Endothelial cell (in vitro differentiated cells): ENCODE results near the gene ALKAL2. TPM values are rescaled to one million over a fixed set of nuclear protein-coding genes. Genes with fewer than 3 reads are reported as not detected.

Experiments used
- DNase-seq: peaks from one replicate; pipeline ENCODE4 v3.0.0; 2021; ENCODE audit warnings: low spot score
- H3K27ac Mint-ChIP-seq: one replicate; pipeline ENCODE4 v1.8.0; 2021; ENCODE audit warnings: mixed read lengths, inconsistent platforms; ENCODE audit not compliant: unreplicated experiment
- H3K27me3 Mint-ChIP-seq: one replicate; pipeline ENCODE4 v1.8.0; 2021; ENCODE audit warnings: mild to moderate bottlenecking, moderate library complexity, mixed read lengths, inconsistent platforms; ENCODE audit not compliant: unreplicated experiment
- H3K36me3 Mint-ChIP-seq: one replicate; pipeline ENCODE4 v1.8.0; 2021; ENCODE audit warnings: mild to moderate bottlenecking, low read depth, mixed read lengths, inconsistent platforms; ENCODE audit not compliant: unreplicated experiment
- H3K4me1 Mint-ChIP-seq: one replicate; pipeline ENCODE4 v1.8.0; 2021; ENCODE audit warnings: mild to moderate bottlenecking, mixed read lengths, inconsistent platforms; ENCODE audit not compliant: unreplicated experiment
- H3K4me3 Mint-ChIP-seq: one replicate; pipeline ENCODE4 v1.8.0; 2021; ENCODE audit warnings: mild to moderate bottlenecking, mixed read lengths, inconsistent platforms; ENCODE audit not compliant: unreplicated experiment
- H3K9me3 Mint-ChIP-seq: one replicate; pipeline ENCODE4 v1.8.0; 2021; ENCODE audit warnings: mixed read lengths, inconsistent platforms; ENCODE audit not compliant: unreplicated experiment
- CTCF ChIP-seq: fragments of 200-600 bp; sonication (generic); IDR thresholded peaks from one replicate; pipeline ENCODE4 v1.5.0; 2021; ENCODE audit warnings: antibody characterized with exemption; ENCODE audit not compliant: unreplicated experiment
- total RNA-seq: library from RNA; stranded (reverse); fragmentation: NEBNext Ultra II Directional; extraction: Animal tissue kit (Norgen Biotek cat#: 25700); gene quantifications from one replicate; pipeline ENCODE4 v1.2.1, GENCODE V29; 2021; ENCODE audit not compliant: unreplicated experiment

ALKAL2 gene
- total RNA-seq, 1 donor from 2014 or later, result 3.2 TPM

- Mint-ChIP-seq H3K27ac (no peak overlapping the region), H3K9me3 (no peaks in the 10 kb centered on the region), H3K4me1 (peaks cover 15% of the 10 kb centered on the region), H3K27me3 (peaks cover 2% of the 10 kb centered on the region), H3K36me3 (no peaks in the 10 kb centered on the region), H3K4me3 (no peak overlapping the region)
- DNase-seq, result no peak
- TF ChIP-seq CTCF, result no peak
Measured at GRCh38 chr2:257429-257828, 30.5 kb downstream of the ALKAL2 start.

GRCh38 chr2:256094-256493 is 31.8 kb downstream of the ALKAL2 start:
- Mint-ChIP-seq H3K27me3 (peaks cover 2% of the 10 kb centered on the region), H3K4me1 (peaks cover 10% of the 10 kb centered on the region), H3K9me3 (no peaks in the 10 kb centered on the region), H3K4me3 (no peak overlapping the region), H3K36me3 (no peaks in the 10 kb centered on the region), H3K27ac (no peak overlapping the region)
- no peak for DNase-seq
- TF ChIP-seq CTCF, result no peak

GRCh38 chr2:255195-255594 is 32.7 kb downstream of the ALKAL2 start:
- H3K27me3 Mint-ChIP-seq, result peaks cover 2% of the 10 kb centered on the region
- no peak for DNase-seq
- no peak overlapping the region for H3K4me3 Mint-ChIP-seq
- H3K27ac Mint-ChIP-seq, result no peak overlapping the region
- peaks cover 5% of the 10 kb centered on the region for H3K4me1 Mint-ChIP-seq
- H3K36me3 Mint-ChIP-seq, result no peaks in the 10 kb centered on the region
- no peak for TF ChIP-seq CTCF
- no peaks in the 10 kb centered on the region for H3K9me3 Mint-ChIP-seq

GRCh38 chr2:254241-254640 is 33.6 kb downstream of the ALKAL2 start:
- Mint-ChIP-seq H3K9me3 (no peaks in the 10 kb centered on the region), H3K4me1 (peaks cover 5% of the 10 kb centered on the region), H3K27ac (no peak overlapping the region), H3K27me3 (peaks cover 2% of the 10 kb centered on the region), H3K4me3 (no peak overlapping the region), H3K36me3 (no peaks in the 10 kb centered on the region)
- no peak for DNase-seq
- no peak for TF ChIP-seq CTCF

GRCh38 chr2:253202-253638 is 34.7 kb downstream of the ALKAL2 start:
- DNase-seq, result no peak
- Mint-ChIP-seq H3K27me3 (no peaks in the 10 kb centered on the region), H3K9me3 (no peaks in the 10 kb centered on the region), H3K27ac (no peak overlapping the region), H3K4me3 (no peak overlapping the region), H3K36me3 (no peaks in the 10 kb centered on the region), H3K4me1 (peaks cover 5% of the 10 kb centered on the region)
- TF ChIP-seq CTCF, result no peak
